ENCODE results near the gene GLRX.

The GLRX gene

DNA sequence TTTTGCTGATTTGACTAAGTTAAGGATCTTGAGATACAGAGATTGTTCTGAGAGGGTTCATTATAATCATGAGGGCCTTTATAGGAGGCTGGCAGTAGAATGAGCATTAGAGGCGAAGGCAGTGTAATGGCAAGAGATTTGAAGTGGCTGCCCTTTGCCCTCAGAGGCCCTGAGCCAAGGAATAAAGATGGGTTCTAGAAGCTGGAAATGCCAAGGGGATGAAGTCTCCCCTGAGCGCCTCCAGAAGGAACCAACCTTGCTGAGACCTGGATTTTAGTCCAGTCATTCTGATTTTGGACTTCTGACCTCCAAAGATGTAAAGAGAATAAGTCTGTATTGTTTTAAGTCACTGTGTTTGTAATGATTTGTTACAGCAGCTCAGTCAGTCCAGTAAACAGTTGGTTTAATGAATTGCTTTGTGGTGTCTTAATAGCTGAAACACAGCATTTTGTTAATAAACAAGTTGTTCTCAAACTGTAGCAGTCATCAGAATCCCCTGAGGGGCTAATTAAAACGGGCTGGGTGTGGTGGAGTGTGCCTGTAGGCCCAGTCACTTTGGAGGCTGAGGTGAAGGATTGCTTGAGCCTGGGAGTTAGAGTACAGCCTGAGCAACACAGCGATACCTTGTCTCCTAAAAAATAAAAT lies 23.2 kb downstream of the GLRX start:
- in situ Hi-C loops (cut with HindIII; ENCODE audit: low pct_ligation_motif_present, low pct_unique_long_range_greater_than_20kb, low sequenced_read_pairs) = no loop called here

DNA sequence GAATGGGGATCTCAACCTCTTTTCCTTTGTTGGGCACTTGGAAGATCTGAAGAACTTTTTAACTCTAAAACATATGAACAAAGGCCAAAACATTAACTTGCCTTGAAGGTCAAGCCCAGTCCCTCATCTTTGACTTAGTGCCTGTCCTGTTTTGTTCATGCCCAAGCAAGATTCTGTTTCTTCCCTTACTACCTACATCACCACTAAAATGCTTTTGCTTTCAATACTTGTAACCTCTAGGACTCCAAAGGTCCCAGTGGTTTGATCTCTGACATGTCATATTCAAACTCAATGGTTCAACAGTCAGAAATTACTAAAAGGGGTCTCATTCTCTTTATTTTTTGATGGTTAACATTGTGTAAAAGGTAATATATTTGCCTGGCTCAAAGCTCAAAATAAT lies 24.0 kb downstream of the GLRX start:
- no peak for DNase-seq
- in situ Hi-C loops (cut with HindIII; ENCODE audit: low pct_ligation_motif_present, low pct_unique_long_range_greater_than_20kb, low sequenced_read_pairs) = no loop called here

More for the DNA sequence above, 23.2 kb downstream of the GLRX start:
- no peak for DNase-seq

DNA sequence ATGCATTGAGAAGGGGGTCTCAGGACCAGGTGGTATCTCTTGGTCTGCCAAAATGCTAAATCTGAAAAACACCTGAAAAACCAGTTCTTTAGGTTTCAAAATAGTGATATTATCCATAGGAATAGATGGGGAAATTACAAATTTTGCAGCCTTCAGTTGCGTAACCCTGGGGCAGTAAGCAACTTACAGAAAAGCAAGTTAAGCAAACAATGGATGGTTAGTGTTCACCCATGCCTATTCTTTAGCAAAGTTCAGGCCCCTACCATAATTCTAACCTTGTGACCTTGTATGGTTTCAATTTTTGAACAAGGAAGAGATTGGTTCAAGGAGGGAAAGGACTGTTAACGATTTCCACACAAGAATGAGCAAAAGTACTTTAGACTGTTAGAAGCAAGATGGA lies 24.5 kb downstream of the GLRX start:
- in situ Hi-C loops (cut with HindIII; ENCODE audit: low pct_ligation_motif_present, low pct_unique_long_range_greater_than_20kb, low sequenced_read_pairs) = no loop called here
- no peak for DNase-seq

DNA sequence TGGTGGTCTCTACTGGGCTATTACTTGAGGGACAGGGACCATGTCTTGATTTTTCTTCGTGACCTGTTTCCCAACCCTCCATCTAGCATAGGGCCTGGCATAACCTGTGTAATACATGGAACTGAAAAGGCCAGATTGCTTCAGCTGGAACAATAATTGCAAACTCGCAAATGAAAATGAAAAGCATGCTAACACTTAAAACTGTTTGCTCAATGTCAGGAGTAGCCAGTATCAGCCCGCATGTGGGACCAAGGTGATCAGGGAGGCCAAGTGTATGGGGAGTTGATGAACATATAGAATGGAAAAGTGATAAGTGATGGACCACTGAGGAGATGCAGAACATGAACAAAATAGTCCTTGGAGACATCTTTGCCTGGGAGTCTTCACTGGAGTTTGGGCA lies 25.2 kb downstream of the GLRX start:
- in situ Hi-C loops (cut with HindIII; ENCODE audit: low pct_ligation_motif_present, low pct_unique_long_range_greater_than_20kb, low sequenced_read_pairs) = no loop called here
- no peak for DNase-seq

DNA sequence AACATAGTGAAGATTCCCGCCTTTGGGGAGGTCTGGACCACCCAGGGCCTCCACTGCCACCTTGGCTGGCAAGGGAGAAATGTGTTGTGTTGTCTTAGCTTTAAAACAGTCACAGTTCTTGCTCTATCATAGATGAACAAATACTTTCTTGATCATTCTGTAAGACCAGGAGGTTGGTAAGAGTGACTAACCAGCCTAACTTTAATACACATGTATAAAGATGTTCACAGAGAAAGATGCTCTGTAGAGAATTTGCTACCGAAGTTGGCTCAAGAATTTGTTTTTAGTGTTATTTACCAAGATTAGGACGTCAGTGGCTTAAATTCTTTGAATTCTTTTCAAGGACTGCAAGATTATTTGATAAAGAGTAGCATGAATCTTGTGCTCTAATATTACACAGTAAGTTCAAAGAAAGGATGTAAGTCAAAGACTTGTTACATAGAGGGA lies 28.4 kb downstream of the GLRX start:
- in situ Hi-C loops (cut with HindIII; ENCODE audit: low pct_ligation_motif_present, low pct_unique_long_range_greater_than_20kb, low sequenced_read_pairs) = no loop called here
- DNase-seq = no peak

DNA sequence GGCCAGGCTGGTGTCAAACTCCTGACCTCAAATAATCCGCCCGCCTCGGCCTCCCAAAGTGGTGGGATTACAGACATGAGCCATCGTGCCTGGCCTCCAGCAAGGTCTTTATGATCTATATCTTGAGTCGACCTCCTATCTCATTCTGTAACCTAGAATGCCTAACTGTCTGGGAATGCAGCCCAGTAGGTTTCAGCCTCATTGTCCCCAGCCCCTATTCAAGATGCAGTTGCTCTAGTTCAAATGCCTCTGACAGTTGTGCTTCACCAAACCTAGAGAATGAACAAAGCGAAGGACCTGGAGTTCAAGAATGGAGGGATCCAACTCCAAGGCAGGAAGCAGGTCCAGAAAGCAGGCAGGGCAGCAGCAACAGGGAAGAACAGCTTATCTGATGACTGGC lies 30.8 kb downstream of the GLRX start:
- DNase-seq = no peak
- in situ Hi-C loops (cut with HindIII; ENCODE audit: low pct_ligation_motif_present, low pct_unique_long_range_greater_than_20kb, low sequenced_read_pairs) = no loop called here

DNA sequence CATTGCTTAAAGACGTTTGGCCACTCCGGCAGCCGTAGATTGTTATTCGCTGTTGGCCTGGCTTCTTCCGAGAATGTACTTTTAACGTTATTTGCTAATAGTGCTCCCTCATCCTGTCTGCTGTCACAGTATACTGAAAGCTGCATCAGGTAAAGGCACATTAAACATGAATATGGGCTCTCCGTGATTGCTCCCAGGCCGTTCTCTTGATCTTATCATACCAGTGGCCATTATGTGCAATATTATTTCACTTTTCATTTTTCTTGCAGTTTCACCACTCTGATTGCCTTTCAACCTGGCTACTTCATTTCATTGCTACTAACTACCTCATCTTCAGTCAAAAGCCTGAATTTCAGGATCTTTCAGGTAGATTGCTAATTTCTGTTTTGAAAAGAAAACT lies 34.0 kb downstream of the GLRX start:
- DNase-seq = no peak
- in situ Hi-C loops (cut with HindIII; ENCODE audit: low pct_ligation_motif_present, low pct_unique_long_range_greater_than_20kb, low sequenced_read_pairs) = no loop called here

DNA sequence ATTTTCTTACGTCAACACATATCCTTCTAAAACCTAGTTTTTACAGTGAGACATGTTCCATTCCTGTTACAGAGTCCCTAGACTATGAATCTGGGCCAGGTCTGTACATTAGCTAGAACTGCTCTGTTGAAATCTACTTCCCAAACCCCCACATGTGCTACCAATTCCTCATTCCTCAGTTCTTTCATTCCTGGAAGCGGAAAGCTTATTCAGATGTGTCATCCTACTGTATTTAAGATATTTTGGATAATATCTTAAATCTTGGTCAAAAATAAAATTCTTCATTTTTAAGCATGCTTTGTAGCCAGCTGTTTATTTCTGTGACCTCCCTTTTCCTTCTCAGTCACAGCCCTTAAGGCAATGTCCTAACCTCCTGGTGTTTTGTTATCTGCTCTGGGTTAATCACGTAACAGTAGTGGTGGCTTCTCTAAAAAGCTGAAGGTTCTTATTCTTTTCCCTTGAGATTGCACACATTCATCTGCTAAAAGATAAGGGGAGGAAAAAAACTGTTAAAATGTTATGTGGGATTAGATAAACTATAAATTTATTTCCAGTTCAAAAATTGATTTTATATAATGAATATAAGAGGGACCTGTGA lies 35.6 kb downstream of the GLRX start:
- in situ Hi-C loops (cut with HindIII; ENCODE audit: low pct_ligation_motif_present, low pct_unique_long_range_greater_than_20kb, low sequenced_read_pairs) = no loop called here
- DNase-seq = no peak

DNA sequence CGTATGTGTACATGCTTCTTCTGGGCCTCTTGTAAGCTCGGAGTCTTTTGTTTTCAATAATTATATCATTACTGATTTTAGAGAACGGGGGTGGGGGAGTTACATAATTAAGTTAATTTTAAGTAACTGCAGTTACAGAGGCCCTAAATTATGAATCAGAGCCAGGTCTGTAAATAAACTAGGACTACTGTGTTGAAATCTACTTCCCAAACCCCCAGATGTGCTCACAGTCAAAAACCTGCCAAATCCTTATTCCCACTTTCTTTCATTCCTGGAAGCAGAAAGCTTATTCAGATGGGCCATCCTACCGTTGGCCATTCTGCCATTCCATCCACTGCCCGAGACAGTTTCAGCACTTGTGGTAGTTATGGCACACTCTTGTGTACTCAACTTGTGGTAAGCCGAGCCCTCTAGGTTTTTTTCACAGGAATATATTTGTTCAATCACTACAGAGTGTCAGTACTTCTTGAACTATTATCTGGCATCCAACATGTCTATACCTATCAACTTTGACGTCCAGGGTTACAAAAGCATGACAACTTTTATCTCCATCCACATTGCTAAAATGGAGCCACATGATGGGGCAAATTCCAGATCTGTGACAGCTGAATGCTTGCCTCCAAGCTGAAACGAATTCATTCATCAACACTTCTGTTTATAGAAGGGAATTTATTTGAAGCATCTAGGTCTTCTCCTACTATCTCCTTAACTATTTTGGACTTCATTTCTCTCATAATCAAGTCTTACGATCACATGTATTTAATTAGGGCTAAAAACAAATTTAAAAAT lies 37.8 kb downstream of the GLRX start:
- no peak for DNase-seq
- in situ Hi-C loops (cut with HindIII; ENCODE audit: low pct_ligation_motif_present, low pct_unique_long_range_greater_than_20kb, low sequenced_read_pairs) = no loop called here

DNA sequence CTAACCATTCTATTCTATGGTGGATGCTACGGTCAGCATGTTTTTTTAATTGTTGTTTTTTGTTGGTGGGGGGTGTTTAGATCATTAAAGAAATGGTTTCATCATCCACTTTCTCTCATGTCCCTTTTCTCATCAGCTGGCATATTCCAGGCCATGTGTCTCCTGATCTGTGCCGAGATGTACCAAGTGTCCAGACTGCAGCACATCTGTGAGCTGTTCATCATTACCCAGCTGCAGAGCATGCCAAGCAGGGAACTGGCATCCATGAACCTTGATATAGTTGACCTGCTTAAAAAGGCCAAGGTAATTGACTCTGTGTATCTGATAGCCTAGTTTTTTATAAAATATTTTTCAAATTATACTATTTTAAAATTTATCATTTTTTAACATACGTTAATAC lies 38.9 kb downstream of the GLRX start:
- no peak for DNase-seq
- in situ Hi-C loops (cut with HindIII; ENCODE audit: low pct_ligation_motif_present, low pct_unique_long_range_greater_than_20kb, low sequenced_read_pairs) = no loop called here

DNA sequence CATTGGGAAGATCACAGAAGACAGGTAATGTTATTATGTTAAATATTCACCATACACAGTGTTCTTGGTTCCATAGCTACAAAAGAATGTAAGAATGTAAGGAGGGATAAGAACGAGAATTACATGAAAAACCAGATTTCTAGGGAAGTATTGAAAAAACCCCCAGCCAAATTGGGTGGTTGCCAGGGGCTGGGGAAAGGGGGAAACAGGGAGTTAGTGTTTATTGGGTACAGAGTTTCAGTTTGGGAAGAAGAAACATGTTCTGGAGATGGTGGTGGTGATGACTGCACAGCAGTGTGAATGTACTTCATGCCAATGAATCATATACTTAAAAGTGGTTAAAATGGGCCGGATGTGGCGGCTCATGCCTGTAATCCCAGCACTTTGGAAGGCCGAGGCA lies 40.3 kb downstream of the GLRX start:
- no peak for DNase-seq
- in situ Hi-C loops (cut with HindIII; ENCODE audit: low pct_ligation_motif_present, low pct_unique_long_range_greater_than_20kb, low sequenced_read_pairs) = no loop called here

DNA sequence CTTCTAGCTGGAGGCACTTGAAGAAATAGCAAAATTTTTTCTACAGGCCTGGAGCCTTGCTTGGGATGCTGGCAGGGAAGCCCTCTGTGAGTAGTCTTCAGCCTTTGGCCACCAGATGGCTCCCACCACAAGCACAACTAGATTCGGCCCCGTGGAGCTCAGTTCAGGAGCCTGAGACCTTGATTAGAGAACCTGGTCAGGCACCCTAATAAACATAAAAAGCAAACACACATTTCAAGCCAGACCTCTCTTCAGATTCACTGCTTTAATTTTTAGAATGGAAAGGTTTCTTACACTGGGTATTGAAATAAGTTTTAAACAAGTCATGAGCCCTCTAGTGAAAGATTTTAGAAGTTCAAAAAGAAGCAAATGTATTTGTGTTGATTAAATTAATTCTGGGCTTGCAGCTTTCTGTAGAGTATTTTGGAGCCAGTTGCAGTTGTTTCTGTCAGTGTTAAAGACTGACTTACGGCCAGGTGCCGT lies 41.4 kb downstream of the GLRX start:
- in situ Hi-C loops (cut with HindIII; ENCODE audit: low pct_ligation_motif_present, low pct_unique_long_range_greater_than_20kb, low sequenced_read_pairs) = no loop called here
- peak; percentile 72 for DNase-seq

DNA sequence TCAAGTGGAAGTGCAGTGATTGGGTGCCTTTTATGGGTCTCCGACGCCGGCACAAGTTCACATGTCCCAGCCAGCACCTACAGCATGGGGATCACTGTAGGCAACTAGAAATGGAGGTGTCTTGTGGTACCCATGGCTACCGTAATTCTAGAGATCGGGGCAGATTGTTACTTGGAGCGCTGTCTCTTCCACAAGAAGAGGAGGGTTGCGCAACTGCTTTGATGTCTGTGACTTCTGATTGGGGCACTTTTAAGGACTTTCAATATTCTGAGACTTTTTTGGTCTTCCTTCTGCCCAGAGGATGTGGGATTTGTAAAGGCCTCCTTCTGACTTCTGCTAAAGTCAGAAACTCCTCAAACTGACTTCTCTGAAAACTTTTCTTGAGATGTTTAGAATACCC lies 41.9 kb downstream of the GLRX start:
- in situ Hi-C loops (cut with HindIII; ENCODE audit: low pct_ligation_motif_present, low pct_unique_long_range_greater_than_20kb, low sequenced_read_pairs) = no loop called here
- no peak for DNase-seq

DNA sequence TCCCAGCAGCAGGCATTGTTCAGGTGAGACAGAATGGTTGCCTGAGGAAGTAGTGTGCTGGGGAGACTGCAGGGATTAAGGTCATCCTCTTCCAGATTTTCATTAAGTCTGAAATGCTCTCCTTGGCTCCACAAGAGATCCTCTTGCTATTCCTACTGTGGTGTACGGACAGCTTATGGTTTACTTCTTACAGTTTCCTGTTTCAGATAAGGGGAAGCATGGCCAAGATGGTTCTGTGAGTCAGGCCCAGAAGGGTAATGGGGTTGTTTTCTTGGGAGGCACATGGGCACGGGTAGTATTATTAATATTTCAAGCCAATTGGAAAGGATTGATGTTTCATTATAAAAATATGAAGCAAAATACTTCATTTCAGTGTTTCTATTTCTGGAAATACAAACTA lies 42.9 kb downstream of the GLRX start:
- in situ Hi-C loops (cut with HindIII; ENCODE audit: low pct_ligation_motif_present, low pct_unique_long_range_greater_than_20kb, low sequenced_read_pairs) = no loop called here
- no peak for DNase-seq

DNA sequence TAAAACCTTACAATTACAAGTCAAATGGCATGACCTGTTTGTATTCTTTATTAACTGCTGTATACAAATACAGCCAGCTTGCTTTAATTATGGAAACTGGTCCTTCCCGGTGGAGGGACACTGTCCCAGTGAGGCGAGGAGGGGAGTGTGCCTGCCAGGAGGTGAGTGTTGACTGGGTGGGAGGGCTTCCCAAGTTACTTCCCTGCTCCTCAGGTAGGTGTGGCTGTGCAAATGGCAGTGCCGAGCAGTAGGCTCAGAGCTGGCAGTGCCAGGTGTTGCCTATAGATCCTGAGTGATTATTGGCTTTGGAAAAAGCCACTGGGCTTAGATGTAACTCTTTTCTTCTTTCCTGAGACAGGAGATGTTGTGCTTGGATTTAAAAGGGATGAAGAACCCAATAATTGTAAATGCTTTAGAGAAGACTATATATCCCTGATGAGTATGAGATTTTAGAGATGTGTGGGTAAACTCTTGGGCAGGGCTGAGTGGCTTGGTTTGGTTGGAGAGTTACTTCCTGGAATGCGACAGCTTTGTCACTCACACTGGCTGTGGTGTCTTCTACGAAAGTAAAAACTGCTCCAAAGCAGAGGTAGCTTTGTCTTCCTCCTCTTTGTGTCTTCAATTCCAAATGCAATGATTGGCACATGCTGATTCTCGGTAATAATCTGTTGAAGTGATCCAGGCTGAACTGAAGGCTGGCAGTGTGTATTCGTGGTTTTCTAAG lies 43.7 kb downstream of the GLRX start:
- in situ Hi-C loops (cut with HindIII; ENCODE audit: low pct_ligation_motif_present, low pct_unique_long_range_greater_than_20kb, low sequenced_read_pairs) = no loop called here
- no peak for DNase-seq

DNA sequence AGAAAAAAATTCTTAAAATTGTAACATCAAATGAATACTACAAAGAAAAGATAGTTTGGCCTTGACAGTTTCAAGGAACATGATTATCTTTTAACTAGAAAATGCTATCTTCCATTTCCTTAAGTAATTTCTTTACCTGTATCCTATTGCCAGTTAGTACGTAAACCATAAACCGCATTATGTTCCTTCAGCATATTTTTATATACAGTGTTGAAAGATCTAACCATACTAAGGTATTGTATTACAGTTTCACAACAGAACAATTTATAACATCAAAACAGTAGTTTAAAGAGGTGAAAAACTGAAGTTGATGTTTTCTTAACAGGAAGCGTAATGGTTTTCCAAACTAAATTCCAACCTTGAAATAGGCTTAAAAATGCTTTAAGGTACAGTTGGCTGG lies 45.1 kb downstream of the GLRX start:
- no peak for DNase-seq
- in situ Hi-C loops (cut with HindIII; ENCODE audit: low pct_ligation_motif_present, low pct_unique_long_range_greater_than_20kb, low sequenced_read_pairs) = no loop called here

DNA sequence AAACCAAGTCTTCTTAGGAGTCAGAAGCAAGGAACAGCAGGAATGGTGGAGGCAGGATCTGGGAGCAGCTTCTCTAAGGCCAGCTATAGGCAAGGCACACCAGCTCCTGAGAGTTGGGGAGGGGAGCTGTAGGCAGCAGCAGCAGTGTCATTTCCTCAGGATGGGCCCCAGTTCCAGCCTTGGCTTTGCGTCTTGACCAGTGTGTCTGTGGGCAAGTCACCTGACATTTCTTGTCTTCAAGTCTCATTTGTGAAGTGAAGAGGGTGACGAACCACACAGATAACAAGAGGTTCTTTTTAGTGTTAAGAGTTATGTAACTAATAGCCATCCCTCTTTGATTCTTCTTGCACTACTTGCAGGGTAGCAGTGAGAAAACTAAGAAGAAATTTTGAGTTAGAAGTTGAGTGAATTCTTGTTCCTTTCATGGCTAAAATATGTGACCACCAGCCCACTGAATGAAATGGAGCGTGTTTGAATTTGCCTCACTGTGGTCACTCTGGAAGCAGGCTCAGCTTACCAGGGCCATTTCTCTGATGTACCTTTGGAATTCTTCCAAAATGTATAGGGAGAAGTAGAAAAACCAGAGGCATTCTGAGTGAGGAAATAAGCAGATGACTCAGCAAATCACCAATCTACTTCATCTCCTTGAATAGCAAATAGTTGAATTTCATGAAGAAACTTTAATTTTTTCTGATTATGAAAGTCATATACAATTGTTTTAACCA lies 49.0 kb downstream of the GLRX start:
- peak; percentile 26 for DNase-seq
- in situ Hi-C loops (cut with HindIII; ENCODE audit: low pct_ligation_motif_present, low pct_unique_long_range_greater_than_20kb, low sequenced_read_pairs) = no loop called here

DNA sequence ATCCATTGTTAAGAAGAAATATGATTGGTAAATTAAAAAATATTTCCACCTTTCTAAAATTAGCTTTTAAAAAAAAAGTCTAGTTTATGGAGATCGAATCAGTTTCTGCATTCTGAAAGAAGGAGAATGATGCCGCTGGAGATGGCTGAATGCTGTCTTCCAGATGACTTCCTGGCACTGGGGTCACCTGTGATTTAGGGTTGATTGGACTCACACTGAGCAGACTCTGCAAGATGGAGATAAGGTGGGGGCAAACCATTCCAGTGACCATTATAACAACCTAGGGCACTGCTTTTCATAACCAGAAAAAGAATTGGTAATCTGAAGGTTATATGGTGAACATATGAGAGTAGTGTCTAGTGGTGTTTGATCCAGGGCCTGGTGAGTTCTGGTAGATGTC lies 50.6 kb downstream of the GLRX start:
- DNase-seq = no peak
- in situ Hi-C loops (cut with HindIII; ENCODE audit: low pct_ligation_motif_present, low pct_unique_long_range_greater_than_20kb, low sequenced_read_pairs) = no loop called here

Measured in ACHN (cell line).